Hepatic stellate cell (primary cell): ENCODE measurements around the gene SV2B.
"Not testable (repeated sequence)": the region's sequence is repeated elsewhere in the genome, so short reads cannot be mapped to it uniquely, and the experiment has no call there.

Experiments used
- DNase-seq: peaks from one replicate; pipeline ENCODE4 v3.0.0; 2011; ENCODE audit warnings: low spot score

Gene SV2B

DNA sequence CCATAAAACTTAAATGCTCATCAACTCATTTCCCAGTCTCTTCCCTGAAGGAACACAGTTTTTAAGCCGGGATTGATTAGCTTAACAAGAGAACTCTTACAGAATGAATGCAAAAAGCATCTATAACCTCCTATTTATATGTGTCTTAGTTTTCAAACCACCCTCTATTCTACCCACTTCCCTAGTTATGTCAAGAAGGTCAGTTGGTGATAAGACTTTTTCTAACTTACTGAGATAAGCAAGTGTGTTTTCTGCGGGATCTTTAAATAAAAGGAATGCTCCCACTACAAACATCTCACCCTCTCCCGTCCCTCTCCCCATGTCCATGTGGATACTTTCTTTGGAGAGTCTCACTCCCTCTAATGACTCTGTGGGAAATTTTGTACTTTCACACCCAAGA, 218.5 kb downstream of the SV2B start:
- no peak for DNase-seq

GRCh38 chr15:91318931-91319330, 218.9 kb downstream of the SV2B start:
- DNase-seq: no peak

DNA sequence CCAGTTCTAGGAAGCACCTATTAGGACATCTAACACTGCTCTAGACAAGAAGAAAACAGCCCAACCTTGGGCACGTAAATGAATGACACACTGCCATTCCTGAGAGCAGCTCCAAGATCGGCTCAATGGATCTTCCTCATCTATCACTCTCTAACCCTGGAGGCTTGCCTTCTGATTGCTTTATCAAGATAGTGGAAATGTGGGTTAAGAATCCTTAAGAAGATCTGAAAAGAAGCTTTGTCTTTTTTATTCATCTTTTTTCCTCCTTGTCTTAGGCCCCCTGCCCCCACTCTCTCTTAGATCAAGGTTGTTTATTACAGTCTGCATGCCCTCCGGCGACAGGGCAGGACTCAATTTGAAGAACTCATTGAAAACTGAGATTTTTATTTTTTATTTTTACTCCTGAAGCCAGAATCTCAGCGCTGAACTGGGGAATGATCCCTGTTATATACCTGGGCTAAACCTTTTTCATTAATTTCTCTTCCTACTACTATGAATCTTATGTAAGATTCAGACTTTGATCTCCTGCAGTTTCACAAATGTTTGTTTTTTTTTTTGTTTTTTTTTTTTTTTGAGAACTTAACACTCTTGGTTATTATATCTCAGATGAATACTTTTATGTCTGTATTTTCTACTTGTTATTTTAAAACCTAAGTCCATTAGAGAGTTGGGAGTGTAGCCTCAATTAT, 219.5 kb downstream of the SV2B start:
- no peak for DNase-seq

GRCh38 chr15:91320101-91320500, 220.0 kb downstream of the SV2B start:
- DNase-seq: no peak

GRCh38 chr15:91329914-91330313, 229.9 kb downstream of the SV2B start:
- no peak for DNase-seq

DNA sequence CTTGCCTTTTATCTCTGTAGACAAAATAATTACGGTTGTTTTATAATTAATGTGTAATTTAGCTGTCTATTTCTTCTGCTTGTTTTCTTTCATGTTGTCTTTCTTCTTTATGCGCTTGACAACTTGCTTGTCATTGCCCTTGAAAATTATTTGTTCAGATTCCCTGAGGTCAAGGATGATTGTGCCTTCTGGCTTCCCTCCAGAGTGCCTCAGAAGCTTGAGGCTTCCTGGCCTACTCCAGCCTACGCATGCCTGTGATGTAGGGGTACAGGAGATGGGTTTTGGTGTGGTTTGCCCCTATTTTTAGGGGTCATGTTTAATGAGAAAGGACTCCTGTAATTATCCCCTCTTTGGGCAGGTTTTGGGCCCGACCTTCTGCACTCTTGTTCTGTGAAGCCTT, 231.5 kb downstream of the SV2B start:
- DNase-seq: no peak

DNA sequence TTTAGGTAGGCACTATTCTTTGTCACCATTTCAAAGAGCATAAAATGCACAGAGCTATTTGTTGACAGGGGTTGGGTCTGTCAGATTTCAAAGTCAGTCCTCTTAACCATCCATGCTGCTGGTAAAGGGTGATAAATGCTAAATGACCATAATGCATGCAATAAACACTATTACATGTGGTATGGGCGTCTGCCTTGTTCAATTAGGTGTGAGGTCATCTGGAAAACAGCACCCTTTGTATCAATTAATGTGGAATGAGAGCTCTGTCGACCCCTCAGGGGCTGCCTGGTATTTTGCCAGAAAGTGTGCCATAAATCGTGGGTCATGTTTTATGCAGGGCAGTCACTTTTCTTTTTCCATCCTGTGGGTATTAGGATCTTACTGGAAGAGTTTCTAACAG, 235.6 kb downstream of the SV2B start:
- DNase-seq: no peak

GRCh38 chr15:91336687-91337086, 236.6 kb downstream of the SV2B start:
- DNase-seq: no peak

DNA sequence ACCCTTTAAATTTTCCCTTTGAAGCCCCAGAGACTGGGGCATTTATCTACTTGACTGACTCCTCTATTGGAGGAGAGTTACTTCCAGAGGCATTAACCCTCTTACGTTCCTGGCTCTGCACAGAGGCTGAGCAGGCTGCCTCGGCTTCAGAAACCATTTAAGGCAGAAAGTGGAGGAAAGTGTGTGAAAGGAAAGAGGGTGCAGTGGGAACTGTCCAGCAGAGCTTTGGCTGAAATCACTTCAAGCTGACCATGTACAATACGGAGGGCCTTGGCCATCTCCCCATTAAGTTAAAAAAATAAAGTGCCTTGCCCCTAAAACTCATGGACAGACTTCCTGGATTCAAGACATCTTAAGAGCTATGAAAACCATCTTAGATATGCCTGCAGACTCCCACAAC, 238.7 kb downstream of the SV2B start:
- DNase-seq: no peak

DNA sequence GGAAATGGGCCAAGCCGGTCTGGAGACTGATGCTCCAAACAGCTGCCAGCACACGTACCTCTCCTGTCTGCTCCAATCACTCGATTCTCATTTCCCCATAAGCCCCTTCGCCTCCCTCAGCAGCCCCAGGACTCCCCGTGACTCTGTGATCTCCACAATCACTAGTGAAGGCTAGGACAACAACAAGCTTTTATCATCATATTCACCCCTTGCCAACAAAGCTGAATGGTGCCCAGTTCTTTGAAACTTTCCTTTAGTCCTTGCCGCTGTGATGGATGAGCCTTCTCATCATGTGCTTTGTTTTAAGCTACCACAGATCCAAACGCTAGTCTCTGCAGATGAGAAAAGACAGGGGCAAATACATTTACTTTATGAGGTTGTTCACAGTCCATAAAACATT, 242.0 kb downstream of the SV2B start:
- no peak for DNase-seq

DNA sequence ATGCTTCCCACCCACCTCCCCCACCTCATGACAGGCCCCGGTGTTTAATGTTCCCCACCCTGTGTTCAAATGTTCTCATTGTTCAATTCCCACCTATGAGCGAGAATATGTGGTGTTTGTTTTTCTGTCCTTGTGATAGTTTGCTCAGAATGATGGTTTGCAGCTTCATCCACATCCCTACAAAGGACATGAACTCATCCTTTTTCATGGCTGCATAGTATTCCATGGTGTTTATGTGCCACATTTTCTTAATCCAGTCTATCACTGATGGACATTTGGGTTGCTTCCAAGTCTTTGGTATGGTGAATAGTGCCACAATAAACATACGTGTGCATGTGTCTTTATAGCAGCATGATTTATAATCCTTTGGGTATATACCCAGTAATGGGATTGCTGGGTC, 244.9 kb downstream of the SV2B start:
- DNase-seq: not testable (repeated sequence)

DNA sequence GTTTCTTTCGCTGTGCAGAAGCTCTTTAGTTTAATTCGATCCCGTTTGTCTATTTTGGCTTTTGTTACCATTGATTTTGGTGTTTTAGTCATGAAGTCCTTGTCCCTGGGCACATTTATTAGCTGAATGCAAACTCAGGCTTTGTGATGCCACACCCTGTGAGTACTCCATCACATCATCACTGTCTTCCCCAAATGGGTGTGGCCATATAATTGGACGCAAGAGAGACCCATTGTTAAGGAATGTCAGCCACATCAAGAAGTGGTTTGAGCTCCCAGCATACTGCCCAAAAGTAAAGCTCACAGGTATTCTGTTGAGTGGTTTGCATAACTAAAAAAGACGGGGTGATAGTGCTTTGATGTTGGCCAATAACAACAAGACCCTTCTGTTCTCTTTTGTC, 245.7 kb downstream of the SV2B start:
- DNase-seq: no peak

GRCh38 chr15:91346259-91346658, 246.2 kb downstream of the SV2B start:
- no peak for DNase-seq

DNA sequence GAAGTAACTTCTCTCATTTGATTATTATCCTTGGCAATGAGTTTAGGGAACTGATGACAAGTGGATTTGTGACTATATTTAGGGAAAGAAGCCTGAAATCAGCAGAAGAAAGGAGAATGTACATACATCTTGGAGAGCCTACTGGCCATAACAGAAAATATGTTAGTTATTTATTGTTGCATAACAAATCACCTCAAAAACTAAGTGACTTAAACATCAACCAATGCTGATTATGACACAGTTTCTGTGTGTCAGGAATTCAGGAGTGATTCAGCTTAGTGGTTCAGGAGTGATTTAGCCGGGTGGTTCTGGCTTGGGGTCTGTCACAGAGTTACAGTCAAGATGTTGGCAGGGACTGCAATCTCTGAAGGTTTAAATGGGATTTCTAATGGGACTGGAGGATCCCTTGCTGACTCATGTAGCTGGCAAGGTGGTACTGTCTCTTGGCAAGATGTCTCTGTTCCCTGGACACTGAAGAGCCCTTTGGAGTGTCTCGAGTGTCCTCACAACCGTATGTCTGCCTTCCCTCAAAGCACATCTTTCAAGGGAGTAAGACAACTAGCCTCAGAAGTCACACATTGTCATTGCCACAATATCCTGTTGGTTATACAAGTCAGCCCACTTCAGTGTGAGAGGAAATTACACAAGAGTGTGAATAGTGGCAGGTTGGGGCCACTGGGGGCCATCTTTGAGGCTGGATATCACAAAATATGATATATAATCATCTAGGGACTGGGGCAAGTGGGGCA, 248.9 kb downstream of the SV2B start:
- no peak for DNase-seq
